ENCODE data around the gene ATOH8. TPM values are rescaled to one million over a fixed set of nuclear protein-coding genes. Genes with fewer than 3 reads are reported as not detected.

The ATOH8 gene
- total and polyA plus RNA-seq, 10 of the 15 experiments (the other 5 are each of a cell fraction or from before 2014, with no cell fraction given) = 0.03 to 0.60 TPM; not detected in 8

DNA sequence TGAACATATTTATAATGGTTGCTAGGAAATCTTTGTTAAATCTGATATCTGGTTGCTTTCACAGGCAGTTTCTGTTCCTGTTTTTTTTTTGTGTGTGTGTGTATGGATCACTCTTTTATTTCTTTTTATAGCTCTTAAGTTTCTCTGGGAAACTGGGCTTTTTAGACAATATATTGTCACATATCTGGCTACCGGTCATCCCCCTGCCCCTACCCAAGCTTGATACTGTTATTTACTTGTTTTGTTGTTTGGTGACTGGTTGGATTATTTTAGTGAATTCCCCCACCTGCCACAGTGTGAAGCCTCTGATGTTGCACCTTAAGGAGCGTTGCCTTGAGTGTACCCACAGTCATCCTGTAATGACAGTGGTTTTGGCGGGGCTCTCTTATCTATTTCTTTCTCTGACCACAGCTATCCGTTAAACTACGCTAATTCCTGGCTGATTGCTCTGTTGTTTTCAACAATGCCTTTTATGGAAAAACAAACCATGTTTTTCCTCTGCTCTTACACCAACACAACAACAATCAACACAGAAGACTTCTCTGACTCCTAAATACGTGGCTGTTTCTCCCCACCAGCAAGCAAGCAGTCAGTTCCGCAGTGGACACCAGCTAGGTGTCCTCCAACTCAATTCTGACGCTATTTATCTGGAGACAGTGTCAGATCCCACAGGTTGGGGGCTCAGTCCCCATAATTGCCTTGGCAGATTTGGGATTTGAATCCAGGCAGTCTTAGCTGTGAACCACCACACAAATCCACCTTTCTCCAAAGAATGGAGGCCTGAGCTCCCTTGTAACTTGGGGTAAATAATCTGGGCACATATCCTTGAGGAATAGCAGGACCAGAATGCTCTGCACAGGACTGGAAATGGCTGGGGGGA is 48.8 kb upstream of the ATOH8 start (continued):
- TF ChIP-seq, protein P1, sequence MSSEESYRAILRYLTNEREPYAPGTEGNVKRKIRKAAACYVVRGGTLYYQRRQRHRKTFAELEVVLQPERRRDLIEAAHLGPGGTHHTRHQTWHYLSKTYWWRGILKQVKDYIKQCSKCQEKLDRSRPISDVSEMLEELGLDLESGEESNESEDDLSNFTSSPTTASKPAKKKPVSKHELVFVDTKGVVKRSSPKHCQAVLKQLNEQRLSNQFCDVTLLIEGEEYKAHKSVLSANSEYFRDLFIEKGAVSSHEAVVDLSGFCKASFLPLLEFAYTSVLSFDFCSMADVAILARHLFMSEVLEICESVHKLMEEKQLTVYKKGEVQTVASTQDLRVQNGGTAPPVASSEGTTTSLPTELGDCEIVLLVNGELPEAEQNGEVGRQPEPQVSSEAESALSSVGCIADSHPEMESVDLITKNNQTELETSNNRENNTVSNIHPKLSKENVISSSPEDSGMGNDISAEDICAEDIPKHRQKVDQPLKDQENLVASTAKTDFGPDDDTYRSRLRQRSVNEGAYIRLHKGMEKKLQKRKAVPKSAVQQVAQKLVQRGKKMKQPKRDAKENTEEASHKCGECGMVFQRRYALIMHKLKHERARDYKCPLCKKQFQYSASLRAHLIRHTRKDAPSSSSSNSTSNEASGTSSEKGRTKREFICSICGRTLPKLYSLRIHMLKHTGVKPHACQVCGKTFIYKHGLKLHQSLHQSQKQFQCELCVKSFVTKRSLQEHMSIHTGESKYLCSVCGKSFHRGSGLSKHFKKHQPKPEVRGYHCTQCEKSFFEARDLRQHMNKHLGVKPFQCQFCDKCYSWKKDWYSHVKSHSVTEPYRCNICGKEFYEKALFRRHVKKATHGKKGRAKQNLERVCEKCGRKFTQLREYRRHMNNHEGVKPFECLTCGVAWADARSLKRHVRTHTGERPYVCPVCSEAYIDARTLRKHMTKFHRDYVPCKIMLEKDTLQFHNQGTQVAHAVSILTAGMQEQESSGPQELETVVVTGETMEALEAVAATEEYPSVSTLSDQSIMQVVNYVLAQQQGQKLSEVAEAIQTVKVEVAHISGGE (CRISPR knock-in tag; IDR thresholded peaks at IDR 0.05) = no peak
- TF ChIP-seq SMAD1 (IDR thresholded peaks at IDR 0.05; ENCODE audit: low read depth, partially characterized antibody) (no peak), ZZZ3 (IDR thresholded peaks at IDR 0.05; ENCODE audit: control insufficient read depth, insufficient read length, low read depth) (no peak), NFYB (IDR thresholded peaks at IDR 0.05; ENCODE audit: insufficient read depth, low read depth, low read length) (no peak), CHD2 (IDR thresholded peaks at IDR 0.05; ENCODE audit: borderline replicate concordance, low read depth, low read length) (peak; percentile 26; the same call in 1 of the 2 replicates), POLR2AphosphoS2 (IDR thresholded peaks at IDR 0.05; ENCODE audit: low read depth, low read length) (no peak), HDAC6 (IDR thresholded peaks at IDR 0.05; ENCODE audit: unreplicated experiment) (no peak), ZNF622 (IDR thresholded peaks at IDR 0.05) (no peak), RUNX3 (IDR thresholded peaks at IDR 0.05; ENCODE audit: low read length) (peak; percentile 96), BMI1 (IDR thresholded peaks at IDR 0.05; ENCODE audit: borderline replicate concordance) (peak; percentile 83; the same call in 1 of the 2 replicates), FOS (IDR thresholded peaks at IDR 0.05; ENCODE audit: borderline replicate concordance, extremely low read depth, insufficient read length) (no peak), RCOR1 (conservative IDR thresholded peaks at IDR 0.05; ENCODE audit: low read depth, low read length) (no peak), HCFC1 (IDR thresholded peaks at IDR 0.05; ENCODE audit: low read length) (no peak), ATF7 (IDR thresholded peaks at IDR 0.05; ENCODE audit: low read depth) (peak; percentile 78)
- TF ChIP-seq, protein P2, sequence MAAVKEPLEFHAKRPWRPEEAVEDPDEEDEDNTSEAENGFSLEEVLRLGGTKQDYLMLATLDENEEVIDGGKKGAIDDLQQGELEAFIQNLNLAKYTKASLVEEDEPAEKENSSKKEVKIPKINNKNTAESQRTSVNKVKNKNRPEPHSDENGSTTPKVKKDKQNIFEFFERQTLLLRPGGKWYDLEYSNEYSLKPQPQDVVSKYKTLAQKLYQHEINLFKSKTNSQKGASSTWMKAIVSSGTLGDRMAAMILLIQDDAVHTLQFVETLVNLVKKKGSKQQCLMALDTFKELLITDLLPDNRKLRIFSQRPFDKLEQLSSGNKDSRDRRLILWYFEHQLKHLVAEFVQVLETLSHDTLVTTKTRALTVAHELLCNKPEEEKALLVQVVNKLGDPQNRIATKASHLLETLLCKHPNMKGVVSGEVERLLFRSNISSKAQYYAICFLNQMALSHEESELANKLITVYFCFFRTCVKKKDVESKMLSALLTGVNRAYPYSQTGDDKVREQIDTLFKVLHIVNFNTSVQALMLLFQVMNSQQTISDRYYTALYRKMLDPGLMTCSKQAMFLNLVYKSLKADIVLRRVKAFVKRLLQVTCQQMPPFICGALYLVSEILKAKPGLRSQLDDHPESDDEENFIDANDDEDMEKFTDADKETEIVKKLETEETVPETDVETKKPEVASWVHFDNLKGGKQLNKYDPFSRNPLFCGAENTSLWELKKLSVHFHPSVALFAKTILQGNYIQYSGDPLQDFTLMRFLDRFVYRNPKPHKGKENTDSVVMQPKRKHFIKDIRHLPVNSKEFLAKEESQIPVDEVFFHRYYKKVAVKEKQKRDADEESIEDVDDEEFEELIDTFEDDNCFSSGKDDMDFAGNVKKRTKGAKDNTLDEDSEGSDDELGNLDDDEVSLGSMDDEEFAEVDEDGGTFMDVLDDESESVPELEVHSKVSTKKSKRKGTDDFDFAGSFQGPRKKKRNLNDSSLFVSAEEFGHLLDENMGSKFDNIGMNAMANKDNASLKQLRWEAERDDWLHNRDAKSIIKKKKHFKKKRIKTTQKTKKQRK (IDR thresholded peaks at IDR 0.05; ENCODE audit: low read depth, low read length) = no peak
- TF ChIP-seq, protein P3, sequence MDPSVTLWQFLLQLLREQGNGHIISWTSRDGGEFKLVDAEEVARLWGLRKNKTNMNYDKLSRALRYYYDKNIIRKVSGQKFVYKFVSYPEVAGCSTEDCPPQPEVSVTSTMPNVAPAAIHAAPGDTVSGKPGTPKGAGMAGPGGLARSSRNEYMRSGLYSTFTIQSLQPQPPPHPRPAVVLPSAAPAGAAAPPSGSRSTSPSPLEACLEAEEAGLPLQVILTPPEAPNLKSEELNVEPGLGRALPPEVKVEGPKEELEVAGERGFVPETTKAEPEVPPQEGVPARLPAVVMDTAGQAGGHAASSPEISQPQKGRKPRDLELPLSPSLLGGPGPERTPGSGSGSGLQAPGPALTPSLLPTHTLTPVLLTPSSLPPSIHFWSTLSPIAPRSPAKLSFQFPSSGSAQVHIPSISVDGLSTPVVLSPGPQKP (IDR thresholded peaks at IDR 0.05; ENCODE audit: low read depth, low read length) = no peak
- TF ChIP-seq, protein P4, sequence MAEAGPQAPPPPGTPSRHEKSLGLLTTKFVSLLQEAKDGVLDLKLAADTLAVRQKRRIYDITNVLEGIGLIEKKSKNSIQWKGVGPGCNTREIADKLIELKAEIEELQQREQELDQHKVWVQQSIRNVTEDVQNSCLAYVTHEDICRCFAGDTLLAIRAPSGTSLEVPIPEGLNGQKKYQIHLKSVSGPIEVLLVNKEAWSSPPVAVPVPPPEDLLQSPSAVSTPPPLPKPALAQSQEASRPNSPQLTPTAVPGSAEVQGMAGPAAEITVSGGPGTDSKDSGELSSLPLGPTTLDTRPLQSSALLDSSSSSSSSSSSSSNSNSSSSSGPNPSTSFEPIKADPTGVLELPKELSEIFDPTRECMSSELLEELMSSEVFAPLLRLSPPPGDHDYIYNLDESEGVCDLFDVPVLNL (IDR thresholded peaks at IDR 0.05; ENCODE audit: low read depth, low read length) = no peak
- TF ChIP-seq, protein P5, sequence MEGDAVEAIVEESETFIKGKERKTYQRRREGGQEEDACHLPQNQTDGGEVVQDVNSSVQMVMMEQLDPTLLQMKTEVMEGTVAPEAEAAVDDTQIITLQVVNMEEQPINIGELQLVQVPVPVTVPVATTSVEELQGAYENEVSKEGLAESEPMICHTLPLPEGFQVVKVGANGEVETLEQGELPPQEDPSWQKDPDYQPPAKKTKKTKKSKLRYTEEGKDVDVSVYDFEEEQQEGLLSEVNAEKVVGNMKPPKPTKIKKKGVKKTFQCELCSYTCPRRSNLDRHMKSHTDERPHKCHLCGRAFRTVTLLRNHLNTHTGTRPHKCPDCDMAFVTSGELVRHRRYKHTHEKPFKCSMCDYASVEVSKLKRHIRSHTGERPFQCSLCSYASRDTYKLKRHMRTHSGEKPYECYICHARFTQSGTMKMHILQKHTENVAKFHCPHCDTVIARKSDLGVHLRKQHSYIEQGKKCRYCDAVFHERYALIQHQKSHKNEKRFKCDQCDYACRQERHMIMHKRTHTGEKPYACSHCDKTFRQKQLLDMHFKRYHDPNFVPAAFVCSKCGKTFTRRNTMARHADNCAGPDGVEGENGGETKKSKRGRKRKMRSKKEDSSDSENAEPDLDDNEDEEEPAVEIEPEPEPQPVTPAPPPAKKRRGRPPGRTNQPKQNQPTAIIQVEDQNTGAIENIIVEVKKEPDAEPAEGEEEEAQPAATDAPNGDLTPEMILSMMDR (IDR thresholded peaks at IDR 0.05 in 2 of 3, conservative IDR thresholded peaks at IDR 0.05 in 1 of 3; ENCODE audit: control insufficient read depth in 2 of 3, extremely low read depth in 1 of 3, insufficient read depth in 1 of 3, low read depth in 3 of 3, low read length in 3 of 3) = no peak
